HG02973 (cell line): ENCODE data around the gene KLHDC8A.
A peak's percentile ranks its signal among the peaks of the same experiment; 100 is the strongest.

Source experiments
- ATAC-seq: cut with Tn5 transposase; IDR thresholded peaks from one replicate; pipeline ENCODE4 v1.9.1; 2021; ENCODE audit warnings: moderate library complexity; ENCODE audit not compliant: unreplicated experiment

The KLHDC8A gene

DNA sequence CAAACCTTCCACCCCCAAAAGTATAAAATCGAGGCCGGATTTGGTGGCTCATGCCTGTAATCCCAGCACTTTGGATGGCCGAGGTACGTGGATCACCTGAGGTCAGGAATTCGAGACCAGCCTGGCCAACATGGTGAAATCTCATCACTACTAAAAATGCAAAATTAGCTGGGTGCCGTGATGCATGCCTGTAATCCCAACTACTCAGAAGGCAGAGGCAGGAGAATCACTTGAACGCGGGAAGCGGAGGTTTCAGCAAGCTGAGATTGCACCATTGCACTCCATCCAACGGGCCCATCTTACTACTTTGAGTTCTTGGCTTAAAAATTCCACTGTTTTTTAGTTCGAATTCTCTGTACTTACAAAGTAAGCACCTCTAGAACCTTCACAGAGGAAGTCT lies 11.0 kb downstream of the KLHDC8A start:
- ATAC-seq = no peak

DNA sequence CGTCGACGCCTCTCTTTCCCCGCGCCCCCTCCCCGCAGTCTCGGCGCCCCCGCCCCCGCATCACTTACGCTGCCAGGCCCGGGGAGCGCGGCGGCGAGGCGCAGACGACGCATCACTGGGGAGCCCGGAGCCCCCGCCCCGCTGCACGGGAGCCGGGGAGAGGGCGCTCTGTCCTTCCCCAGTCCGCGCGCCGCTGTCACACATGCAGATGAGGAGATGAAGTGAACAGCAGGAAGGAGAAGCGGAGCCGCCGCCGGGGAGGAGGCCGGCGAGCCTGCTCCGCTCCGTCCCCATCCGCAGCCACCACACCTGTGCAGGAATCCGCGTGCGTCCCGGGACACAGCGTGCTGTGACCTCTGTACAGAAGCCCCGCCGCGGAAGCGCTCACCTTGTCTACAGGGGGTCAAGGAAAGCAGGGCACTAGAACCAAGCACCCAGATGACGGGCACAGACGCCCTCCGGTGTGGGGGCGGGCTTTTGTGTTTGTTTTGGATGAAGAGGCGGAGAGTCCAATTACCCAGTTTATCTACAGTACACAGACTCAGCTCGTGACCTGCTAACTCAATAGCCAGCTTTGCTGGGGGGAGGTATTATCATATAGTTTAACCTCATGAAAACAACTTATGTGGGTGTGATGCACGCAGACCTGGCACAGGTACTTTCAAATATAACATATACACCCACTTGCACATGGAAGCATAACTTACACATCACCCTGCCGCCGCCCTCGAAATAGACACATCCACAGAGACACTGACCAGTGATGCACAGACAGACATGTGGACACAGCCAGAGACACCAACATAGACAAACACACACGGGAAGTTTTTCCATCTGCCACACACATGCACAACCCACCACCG lies 12.4 kb downstream of the KLHDC8A start:
- ATAC-seq = no peak

DNA sequence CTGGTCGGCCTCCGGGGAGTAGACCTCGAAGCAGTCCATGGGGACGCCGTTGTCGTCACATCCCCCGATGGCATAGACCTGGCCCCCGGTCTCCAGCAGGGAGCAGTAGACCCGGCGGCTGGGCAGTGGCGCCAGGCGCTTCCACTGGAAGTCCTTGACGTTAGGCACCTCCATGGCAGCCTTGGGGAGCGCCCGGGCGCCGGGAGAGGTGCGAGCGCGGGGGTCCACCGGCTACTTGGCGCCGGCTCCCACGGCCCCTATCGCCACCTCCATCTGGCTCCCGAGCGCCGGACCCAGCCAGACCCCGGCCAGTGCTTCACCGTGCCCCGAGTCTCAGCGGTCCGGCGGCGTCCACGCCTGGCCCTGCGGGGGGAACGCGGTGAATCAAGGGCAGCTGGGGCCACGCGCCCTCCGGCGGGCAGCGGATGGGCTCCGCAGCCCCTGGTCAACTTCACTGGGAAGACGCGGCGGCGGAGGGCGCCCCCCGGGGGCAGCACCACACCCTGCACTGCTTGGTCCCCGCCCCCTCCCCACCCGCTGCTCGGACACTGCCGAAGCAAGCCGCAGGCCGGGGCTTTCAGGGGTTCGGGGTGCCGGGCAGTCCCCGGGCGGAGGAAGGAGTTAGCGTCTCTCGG lies 13.2 kb downstream of the KLHDC8A start:
- no peak for ATAC-seq

- no peak for ATAC-seq
Measured at GRCh38 chr1:205342986-205343385, 13.7 kb downstream of the KLHDC8A start.

GRCh38 chr1:205340676-205341075 lies 16.0 kb downstream of the KLHDC8A start:
- ATAC-seq = no peak

GRCh38 chr1:205339717-205340116 lies 17.0 kb downstream of the KLHDC8A start:
- peak; percentile 65 for ATAC-seq

DNA sequence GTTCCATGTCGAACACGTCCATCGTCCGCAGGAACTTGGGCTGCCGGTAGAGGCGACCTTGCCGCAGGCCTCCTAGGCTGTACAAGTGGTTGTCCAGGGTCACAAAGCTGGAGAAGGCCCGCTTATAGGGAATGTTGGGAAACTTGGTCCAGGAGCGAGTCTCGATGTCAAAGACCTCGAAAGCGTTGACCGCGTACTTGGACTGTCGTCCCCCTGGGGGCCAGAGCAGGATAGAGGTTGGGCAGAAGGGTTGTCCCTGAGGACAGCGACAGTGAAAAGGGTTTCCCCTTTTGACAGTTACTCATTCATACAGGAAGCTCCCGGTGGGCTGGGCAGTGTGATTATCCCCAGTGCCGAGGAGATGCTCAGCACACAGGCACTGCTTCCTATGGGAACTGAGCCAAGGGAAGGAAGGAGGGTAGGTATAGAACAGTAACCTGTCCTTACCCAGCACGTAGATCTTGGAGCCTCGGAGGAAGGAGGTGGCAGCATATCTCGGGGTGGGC lies 17.5 kb downstream of the KLHDC8A start:
- no peak for ATAC-seq

- no peak for ATAC-seq
Measured at GRCh38 chr1:205338011-205338410, 18.7 kb downstream of the KLHDC8A start.

DNA sequence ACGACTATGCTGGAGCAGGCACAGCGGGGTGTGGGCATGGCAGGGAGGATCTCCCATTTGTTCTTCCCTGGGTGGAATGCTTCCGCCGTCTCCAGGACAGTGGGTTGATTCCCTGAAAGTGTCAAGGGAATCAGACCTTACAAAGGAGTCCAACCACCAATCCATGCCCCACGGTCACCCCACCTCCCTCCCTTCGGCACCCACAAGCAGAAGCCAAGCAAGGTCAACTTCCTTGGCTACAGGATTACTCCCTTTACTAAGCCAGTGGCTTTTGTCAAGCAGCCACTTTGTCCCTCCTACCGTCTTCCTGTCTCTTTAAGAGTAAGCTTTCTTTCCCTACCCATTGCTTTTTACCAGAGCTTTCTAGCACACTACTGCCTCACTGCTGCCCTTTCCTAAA lies 19.2 kb downstream of the KLHDC8A start:
- no peak for ATAC-seq

GRCh38 chr1:205335692-205336091 lies 21.0 kb downstream of the KLHDC8A start:
- ATAC-seq = no peak

GRCh38 chr1:205332015-205332791 lies 24.5 kb downstream of the KLHDC8A start:
- ATAC-seq = no peak

DNA sequence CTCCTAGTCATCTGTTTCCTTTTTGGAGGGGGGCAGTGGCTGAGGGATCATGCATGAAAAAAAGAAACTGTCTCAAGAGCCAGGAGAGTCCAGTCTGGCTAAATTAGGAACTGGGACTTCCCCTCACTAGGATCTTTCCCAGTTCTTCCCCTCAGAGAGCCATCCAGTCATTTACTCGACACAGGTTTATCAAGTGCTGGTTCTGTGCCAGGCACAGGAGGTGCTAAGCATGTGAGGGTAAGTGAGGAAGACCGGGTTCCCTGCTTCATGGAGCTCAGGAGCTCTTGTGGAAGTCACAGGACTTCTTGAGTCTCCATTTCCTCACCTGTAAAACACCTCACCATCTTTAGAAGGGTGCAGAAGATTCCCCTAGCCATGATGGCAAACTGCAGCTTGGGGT lies 26.6 kb downstream of the KLHDC8A start:
- ATAC-seq = no peak

DNA sequence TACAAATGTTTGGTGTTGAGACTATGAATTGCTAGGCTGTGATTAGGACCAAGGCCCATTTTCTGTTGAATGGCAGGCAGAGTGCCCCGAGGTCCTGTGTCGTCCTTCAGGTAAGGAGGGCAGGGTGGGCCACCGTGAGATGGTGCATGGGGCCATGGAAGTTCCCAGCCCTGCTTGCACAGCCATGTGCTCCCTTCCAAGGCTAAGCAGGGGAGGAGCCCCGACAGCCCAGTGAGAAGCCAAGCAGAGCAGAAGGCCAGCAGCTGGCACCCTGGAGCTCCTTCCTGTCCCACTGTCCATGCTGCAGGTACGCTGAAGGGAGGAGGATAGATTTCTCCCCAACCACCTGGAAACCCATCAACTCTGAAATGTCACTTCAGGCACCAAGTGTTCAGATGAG lies 27.0 kb downstream of the KLHDC8A start:
- ATAC-seq = no peak

DNA sequence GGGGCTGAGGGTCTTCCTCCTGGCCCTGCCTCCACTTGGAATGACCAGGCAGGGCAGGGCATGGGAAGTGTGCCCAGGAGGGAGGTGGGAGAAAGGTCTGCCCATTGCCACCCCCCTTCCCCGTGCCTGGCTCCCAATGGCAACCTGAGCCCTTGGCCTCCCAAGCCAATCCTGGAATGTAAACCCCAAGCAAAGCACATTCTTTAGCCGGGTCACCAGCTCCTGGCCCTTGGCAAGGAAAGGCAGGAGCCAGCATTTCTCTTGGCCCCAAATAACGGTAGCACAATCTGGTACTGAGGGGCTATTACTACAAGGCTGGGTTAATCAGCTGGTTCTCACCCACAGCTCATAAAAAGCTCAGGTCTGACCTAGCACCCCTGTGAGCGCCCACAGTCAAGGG lies 28.2 kb downstream of the KLHDC8A start:
- ATAC-seq = no peak

GRCh38 chr1:205326812-205327466 lies 29.8 kb downstream of the KLHDC8A start:
- no peak for ATAC-seq

- no peak for ATAC-seq
Measured at GRCh38 chr1:205325334-205325884, 31.3 kb downstream of the KLHDC8A start.

DNA sequence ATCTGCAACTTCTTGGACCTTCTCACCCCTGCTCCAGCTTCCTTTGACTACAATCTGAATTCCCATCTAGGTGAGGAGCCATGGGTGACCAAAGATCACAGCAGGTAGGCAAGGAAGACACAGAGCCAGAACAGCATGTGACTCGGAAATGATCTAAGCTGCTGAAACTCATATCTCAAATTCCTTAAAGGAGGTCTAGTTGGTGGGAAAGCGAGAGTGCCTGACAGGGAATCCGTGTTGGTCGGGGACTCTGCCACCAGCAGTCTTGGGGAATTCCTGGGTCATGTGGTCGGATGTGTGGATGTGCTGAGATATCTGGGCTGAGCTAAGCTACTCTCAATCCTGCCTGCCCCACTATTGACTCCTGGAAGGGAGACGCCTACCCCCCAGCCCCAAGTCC lies 31.9 kb downstream of the KLHDC8A start:
- ATAC-seq = no peak

- no peak for ATAC-seq
Measured at GRCh38 chr1:205323794-205324193, 32.9 kb downstream of the KLHDC8A start.

GRCh38 chr1:205321959-205322283 lies 34.8 kb downstream of the KLHDC8A start:
- no peak for ATAC-seq

DNA sequence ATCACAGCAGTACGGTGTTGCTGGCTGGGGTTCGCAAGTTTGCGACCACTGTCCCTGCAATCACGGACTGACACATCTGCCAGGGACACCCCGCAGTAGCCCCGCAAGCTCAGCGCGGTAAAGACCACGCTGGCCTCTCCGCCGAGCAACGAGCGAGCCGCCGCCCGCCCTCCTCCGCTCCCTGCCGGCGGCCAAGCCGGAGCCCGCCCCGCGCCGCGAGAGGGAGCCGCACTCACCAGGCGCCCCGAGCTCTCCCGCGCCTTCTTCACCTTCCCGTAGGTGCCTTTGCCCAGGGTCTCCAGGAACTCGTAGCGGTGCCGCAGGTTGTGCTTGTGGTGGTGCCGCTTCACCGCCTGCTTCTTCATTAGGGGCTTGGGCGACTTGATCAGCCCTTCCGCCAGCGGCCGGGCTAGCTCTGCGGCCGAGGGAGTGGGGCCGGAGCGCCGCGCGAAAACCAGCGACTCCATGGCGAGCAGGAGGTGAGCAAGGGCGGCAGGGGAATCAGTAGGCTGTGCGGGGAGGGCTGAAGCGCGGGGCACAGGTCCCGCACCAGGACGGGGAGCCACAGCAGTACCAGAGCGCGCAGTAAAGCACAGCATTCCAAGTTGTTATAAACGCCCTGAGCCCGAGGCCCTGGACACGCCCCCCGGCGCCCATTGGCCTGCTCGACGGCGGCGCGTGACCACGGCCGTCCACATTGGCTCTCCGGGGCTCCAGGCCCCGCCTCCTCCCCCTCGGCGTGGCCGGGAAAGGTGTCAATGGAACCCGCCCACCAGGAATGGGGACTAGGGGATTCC lies 35.4 kb downstream of the KLHDC8A start, which contains the start of gene NUAK2:
TSS of gene NUAK2 (minus strand) at position 584 of the 797 bp plus-strand sequence. CDS start at position 467, 117 bp downstream.
- no peak for ATAC-seq
